Esophagus squamous epithelium (tissue), 4 donors: Measurements from ENCODE around the gene NSUN6.

Experiments used
- POLR2A ChIP-seq, 4 donors: fragments of 450-650 bp; IDR thresholded peaks; one replicate each; pipeline ENCODE4 v1.6.1; 2017; ENCODE audit warnings: antibody characterized with exemption in 4 of 4, mild to moderate bottlenecking in 4 of 4, moderate library complexity in 3 of 4
- TF ChIP-seq, protein P1 (sequence below), 6 experiments: fragments of 450-650 bp in 4 of 6; fragments of 200-600 bp in 2 of 6; sonication (generic) in 2 of 6; IDR thresholded peaks; one replicate each; pipeline ENCODE4 v1.5.1; 2016 to 2019; ENCODE audit warnings: antibody characterized with exemption in 6 of 6, mild to moderate bottlenecking in 4 of 6, moderate library complexity in 4 of 6

DNA sequence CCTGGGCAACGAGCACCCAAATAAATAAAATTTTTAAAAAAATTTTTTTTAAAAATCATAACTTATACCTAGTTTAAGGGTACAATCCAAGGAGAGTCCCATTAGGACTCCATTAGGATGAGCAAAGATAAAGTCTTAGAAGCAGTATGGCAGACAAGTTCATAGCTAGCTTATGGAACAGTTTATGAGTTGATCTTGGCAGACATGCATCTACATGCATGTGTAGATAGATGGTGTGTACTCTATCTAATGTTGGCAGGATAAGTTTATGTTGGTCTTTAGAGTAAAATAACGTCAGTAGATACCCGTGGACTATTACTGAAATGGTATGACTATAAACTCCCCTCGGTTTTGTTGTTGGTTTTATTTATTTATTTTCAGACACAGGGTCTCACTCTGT is 40.2 kb downstream of the NSUN6 start:
- TF ChIP-seq, protein P1, sequence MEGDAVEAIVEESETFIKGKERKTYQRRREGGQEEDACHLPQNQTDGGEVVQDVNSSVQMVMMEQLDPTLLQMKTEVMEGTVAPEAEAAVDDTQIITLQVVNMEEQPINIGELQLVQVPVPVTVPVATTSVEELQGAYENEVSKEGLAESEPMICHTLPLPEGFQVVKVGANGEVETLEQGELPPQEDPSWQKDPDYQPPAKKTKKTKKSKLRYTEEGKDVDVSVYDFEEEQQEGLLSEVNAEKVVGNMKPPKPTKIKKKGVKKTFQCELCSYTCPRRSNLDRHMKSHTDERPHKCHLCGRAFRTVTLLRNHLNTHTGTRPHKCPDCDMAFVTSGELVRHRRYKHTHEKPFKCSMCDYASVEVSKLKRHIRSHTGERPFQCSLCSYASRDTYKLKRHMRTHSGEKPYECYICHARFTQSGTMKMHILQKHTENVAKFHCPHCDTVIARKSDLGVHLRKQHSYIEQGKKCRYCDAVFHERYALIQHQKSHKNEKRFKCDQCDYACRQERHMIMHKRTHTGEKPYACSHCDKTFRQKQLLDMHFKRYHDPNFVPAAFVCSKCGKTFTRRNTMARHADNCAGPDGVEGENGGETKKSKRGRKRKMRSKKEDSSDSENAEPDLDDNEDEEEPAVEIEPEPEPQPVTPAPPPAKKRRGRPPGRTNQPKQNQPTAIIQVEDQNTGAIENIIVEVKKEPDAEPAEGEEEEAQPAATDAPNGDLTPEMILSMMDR (IDR thresholded peaks at IDR 0.05): no peak
- no peak for TF ChIP-seq POLR2A (IDR thresholded peaks at IDR 0.05)
